Stimulated activated CD8-positive, alpha-beta memory T cell treated with anti-CD3 and anti-CD28 coated beads, Interleukin-4, amount 100 ng/mL, for 24 hours (primary cell): ENCODE measurements around the gene WNT10A.

Experiments
- DNase-seq: peaks from one replicate; pipeline ENCODE4 v3.0.0-alpha.2; 2020; ENCODE audit warnings: low read depth

WNT10A gene

DNA sequence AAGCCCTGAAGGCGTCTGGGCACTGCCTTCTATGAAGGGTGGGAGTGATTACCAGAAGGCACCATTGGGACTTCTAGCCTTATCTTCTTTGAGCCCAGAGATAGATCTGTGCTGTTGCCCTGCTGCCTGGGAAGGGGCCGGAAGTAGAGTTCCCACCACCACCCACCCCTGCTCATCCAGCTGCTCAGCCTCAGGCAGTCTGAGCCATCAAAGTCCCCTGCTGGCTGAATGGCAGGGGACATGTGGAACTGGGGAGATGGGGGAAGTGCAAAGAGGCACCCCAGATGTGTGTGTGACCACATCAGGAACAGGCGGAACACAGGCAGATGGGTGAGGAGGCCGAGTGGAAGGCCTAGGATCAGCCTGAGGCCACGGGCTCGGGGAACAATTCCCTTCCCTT, 3.3 kb upstream of the WNT10A start:
- DNase-seq, result no peak

DNA sequence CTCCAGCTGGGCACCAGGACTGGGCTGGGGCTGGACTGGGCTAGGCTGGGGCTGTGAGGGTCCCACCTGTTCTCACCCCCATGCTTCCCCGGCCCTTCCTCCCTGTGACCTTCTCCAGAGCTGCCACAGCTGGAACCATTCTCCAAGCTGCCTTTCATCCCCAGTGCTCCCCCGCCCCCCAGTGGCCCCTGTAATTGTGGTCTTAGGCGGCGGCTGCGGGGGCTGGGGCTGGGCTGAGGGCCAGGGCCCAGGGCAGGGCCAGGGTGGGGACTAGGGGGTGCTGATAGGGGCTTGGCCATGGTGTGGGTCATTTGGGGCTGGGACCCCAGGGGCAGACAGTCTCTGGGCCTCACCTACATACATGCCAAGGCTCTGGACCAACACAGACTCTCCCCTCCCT, 2.8 kb upstream of the WNT10A start:
- no peak for DNase-seq

DNA sequence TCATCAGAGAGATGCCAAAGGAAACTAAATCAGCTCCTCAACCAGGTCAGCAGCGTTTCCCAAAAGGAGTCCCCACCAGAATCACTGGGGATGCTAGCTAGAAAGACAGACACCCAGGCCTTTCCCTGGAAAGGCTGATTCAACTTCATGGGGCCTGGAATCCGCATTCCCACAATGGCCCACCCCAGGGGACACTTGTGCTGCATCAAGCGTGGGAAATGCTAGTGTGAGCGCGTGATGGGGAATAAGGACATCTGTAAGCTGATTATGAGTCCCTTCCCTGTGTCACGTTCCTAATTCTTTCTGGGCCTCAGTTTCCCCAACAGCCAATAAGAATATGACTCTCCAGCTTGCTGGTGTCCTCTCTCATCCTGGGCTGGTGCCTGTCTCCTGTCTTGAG, 2.2 kb upstream of the WNT10A start:
- DNase-seq, result no peak

DNA sequence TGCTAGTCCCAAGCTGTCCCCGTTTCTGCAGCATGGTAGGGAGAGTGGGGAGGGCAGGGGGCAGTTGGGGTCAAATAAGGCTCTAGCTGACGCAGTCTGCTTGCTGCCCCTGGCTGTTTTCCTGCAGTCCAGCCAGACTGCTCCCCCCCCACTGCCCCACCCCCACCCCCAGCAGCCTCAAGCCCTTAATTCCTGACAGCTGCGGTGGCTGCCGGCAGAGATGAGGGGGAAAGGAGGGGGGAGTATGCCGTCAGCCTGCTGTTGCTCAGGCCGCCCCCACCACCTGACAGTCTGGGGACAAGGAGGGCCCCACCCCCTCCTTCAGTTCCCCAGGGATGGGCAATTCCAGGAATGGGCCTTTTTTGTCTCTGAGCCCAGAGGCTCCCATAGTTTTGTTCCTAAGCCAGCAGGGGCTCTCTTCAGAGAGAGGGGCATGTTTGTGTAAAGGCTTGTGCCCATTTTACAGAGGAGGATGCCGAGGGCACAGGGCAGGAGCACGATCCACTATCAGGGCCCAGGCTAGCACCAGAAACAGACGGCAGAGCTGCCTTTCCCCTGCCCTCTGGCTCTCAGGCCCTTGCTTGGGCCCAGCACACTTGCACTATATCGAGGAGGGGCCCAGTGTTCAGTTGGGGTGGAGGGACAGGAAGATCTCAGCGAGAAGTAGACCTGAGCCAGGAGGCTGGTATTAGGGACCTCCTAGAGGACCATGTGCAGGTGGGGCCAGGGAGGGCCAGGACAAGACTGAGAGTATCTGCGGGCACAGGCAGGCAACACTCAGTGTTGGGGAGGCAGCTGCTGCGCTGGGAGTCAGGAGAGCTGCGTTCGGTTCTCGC, 1.5 kb upstream of the WNT10A start:
- DNase-seq, result no peak

DNA sequence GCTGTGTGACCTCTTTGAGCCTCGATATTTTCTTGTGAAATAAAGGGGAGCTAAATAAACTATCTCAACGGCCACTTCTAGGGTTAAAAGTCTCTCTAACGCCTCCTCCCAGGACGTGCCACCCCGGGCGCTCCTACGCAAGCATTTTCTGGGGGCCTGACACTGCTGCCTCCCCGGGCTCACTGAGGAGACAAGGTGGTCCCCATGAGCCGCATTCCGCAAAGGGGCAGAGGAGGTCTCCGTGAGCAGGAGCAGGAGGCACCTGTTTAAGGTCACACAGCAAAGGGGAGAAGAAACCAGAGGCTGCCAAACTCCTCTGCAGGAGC, 913 bp upstream of the WNT10A start:
- no peak for DNase-seq

DNA sequence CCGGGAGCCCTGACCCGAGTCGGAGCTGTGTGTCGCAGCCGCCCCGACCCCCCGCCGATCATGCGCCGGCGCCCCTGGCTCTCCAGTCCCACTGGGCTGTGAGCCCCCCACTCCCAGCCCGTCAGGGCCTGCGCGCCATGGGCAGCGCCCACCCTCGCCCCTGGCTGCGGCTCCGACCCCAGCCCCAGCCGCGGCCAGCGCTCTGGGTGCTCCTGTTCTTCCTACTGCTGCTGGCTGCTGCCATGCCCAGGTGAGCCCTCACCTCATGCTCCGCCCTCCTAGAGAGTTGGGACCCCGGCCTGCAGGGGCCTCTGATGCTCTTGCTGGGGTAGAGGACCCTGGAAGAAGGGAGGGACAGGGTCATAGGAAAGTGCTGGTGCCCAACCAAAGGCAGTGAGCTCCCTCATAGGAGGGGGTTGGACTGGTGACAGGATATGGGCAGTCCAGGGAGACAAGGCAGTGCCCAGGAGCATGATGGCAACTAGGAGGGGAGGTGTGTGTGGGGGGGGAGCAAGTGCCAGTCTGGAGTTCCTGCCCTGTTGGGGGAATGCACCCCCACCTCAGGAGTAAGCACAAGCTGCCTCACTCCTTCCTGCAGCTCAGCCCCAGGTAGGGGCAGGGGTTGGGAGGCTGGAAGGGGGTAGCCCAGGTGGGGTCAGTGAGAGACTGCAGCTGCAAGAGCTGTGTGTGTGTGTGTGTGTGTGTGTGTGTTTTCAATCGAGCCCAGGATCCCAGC, 375 bp downstream of the WNT10A start:
- DNase-seq, result no peak

DNA sequence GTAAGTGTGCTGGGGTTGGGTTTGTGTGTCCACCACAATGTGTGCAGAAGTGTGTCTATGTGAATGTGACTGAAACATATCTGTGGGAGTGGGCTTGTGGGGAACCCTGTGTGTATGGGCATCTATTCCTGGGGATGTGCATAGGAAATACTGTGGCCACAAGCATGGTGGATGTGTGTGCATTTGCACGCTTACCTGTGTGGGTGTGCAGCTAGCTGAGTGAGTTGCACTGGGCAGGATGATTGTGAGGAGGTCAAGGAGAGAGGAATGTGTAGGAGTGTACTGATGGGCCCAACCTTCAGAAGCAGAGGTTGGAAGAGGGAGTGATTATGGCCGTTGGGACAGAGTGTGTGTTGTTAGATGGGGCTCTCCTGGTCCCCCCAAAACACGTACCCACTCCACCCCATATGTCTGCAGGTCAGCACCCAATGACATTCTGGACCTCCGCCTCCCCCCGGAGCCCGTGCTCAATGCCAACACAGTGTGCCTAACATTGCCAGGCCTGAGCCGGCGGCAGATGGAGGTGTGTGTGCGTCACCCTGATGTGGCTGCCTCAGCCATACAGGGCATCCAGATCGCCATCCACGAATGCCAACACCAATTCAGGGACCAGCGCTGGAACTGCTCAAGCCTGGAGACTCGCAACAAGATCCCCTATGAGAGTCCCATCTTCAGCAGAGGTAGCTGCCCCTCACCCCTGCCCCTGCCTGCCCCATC, 1.2 kb downstream of the WNT10A start:
- DNase-seq, result no peak

DNA sequence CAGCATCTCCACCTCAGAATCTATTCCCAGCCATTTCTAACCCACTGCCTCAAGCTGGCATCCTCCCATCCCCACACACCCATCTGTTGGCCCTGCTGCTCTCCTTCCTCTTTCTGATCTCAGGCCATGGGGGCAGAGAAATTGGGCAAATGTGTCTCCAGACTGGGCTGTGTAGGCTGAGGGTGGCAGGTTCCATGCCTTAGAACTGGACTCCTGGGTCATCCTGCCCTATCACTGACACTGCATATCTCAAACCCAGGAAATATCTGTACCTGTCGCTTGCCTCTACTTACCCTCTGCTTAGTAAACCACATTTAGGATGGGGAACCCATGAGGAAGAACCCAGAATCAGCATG, 1.8 kb downstream of the WNT10A start:
- DNase-seq, result no peak

DNA sequence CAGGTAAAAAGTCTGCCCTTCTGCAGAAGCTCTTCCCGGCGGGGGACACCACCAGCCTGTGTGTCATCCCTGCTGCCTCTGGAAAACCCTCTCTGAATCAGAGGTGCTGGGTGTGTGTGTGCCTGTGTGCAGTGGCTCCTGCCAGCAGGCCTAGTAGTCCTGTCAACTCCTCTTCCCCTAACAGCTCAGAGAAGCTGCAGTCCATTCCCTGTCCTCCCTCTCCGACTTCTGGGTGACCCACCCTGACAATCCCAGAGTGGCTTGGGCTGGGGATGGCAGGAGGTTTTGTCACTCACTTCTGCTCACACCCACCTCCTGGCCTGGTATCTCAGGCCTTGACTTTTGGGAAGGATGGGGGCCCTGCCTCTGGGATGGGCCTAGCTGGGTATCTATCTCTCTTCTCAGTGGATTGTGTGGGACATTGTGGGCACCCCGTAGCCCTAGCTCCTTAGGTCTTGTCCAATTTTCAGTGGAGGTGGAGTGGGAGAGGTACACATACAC, 2.3 kb downstream of the WNT10A start:
- no peak for DNase-seq

DNA sequence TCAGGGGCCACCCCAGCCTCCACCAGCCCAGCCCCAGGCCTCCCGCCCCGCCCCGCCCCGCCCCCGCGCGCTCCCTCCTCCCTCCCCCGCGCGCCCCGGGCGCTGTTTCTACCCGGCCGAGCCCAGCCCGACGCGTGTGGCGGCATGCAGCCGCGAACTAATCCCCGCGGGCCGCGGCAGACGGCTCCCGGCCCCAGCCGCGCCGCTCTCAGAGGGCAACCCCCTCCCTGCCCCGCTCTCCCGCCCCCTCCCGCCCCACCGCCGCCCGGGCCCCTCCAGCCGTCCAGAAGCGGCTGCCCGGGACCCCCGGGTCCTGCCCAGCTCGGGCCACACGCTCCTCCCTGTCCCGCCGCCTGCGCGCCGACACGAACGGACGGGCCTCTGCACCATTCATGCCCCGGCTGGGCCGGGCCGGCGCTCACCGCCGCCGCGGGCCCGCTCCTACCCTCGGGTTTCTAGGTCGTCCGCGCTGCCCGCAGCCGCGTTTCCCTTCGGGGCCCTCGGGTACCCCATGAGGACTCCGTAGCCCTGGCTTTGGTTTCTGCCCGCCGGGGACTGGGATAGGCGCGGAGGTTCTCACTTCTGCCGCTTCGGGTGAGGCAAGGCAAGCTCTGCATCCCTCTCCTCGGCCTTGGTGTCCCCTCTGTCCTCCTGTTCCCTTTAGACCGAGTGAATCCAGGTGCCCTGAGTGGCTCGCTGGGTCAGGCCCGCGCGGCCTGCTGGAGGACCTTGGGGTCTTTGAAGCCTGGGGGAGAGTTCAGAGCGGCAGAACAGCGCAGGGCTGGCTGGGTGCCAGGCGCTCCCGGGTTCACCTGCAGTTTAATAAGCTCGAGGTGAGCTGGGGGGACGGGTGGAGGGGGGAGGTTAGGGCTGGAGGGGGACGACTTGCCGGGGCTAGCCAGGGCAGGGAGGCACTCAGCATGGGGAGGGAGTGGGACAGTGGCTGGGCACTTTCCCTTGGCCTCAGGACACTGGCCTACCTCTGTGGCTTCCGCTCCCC, 3.1 kb downstream of the WNT10A start:
- no peak for DNase-seq

DNA sequence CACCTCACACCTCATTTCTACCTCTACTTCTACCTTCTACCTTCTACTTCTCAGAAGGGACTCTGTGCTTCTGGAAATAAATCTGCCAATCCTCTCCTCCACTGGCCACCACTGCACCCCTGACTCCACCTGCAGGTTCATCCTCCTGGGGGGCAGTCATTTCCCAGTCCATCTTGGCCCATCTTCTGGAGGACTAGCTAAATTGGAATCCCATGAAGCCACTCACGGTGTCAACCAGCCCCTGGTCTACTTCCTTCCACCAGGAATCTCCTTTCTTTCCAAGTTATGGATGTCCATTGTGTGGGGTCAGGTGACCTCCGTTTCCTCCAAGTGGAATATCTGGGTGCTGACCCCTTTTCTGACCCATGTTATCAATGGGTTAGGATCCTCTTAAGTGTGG, 3.9 kb downstream of the WNT10A start:
- no peak for DNase-seq

DNA sequence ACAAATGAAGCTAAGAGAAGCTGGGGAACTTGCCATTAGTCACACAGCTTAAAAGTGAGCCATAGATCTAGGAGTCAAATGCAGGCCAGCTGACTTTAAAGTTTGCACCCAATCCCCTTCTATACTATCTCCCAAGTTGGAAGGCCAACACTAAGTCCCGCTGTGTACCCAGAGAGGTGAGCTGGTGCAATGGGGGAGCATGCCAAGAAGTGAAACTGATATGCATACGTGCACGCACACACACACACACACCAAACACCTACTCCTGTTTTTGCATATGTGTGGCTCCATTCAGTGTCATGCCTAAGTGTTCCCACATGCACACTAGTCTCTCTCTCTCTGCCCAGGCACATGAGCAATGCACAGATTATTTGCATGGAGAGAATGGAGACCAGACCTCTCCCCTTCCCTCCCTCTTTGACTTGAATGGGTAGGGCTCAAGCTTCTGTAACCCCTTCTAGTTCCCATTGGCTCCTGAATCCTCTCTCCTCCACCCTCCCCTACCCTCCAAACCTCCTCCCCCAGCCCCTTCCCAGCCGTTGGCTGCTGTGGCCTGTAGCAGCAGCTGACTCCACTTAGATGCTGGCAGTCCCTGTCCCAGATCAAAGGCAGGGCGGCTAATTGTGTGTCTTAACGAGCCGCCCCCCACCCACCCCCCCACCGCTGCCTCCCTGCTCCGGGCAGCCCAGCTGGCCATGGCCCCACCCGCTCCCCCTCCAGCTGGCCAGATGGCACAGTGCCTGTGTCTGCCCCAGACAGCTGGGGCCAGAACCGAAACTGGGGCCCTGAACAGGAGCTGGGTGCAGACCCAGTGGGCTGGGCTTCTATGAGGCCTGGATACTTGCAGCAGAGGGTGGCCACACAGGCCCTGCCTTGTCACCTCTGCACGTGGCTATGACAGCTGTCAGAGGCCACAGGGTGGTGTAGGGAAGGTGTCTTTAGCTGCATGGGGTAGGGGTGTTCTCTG, 5.6 kb downstream of the WNT10A start:
- no peak for DNase-seq

DNA sequence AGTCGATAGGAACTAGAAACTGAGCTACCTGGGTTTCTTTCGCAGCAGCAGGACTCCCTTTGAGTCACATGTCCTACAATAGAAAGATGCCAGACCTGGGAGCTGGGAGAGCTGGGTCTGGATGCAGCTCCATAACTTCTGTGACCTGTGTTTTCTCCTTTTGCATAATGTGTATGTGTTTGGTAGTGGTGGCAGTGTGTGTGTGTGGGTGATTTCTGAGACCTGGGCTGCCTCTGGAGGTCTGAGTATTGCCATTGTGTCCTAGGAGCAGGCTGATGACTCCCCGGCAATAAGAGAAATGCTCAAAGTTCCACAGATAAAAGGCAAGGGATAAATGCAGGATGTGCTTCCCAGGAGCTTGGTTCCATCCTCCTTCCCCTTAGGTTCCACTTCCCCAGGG, 6.4 kb downstream of the WNT10A start:
- no peak for DNase-seq

DNA sequence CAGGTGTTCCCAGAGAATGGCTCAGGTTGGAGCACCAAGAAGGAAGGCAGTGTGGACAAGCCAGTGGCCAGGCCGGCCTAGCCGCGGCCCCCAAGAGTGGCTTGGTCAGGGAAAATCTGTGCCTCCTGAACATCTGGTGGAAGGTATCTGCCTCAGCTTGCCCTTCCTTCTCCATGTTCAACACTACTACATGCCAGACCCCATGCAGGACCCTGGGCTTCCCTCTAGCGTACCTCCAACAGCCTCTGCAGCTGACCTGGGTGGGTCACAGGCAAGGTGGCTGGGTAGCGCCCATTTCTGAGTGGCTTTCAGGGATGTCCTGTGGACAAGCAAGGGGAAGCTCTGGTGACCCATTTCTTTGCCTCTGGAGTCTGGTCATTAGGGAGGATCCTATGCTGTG, 7.7 kb downstream of the WNT10A start:
- no peak for DNase-seq

DNA sequence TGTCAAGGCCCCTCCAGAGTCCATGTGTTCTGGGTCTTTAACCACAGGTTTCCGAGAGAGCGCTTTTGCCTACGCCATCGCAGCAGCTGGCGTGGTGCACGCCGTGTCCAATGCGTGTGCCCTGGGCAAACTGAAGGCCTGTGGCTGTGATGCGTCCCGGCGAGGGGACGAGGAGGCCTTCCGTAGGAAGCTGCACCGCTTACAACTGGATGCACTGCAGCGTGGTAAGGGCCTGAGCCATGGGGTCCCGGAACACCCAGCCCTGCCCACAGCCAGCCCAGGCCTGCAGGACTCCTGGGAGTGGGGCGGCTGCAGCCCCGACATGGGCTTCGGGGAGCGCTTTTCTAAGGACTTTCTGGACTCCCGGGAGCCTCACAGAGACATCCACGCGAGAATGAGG, 9.3 kb downstream of the WNT10A start:
- DNase-seq, result no peak

DNA sequence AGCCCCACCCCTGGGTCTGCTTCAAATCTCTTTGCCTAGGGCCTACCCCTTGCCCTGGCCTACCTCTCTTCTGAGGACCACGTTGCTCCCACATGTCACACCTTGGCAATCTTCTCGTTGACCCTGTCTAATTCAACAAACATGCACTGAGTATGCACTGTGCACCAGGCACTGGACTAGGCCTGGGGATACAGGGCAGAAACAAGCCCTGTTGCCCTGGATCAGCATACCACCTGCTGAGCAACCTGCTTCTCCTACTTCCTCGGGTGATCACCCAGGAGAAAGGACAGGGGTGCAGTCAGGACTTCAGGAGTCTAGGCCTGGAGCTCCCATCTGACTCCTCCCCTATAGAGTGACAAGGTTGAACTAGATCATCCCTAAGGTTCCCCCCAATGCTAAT, 9.7 kb downstream of the WNT10A start:
- no peak for DNase-seq

DNA sequence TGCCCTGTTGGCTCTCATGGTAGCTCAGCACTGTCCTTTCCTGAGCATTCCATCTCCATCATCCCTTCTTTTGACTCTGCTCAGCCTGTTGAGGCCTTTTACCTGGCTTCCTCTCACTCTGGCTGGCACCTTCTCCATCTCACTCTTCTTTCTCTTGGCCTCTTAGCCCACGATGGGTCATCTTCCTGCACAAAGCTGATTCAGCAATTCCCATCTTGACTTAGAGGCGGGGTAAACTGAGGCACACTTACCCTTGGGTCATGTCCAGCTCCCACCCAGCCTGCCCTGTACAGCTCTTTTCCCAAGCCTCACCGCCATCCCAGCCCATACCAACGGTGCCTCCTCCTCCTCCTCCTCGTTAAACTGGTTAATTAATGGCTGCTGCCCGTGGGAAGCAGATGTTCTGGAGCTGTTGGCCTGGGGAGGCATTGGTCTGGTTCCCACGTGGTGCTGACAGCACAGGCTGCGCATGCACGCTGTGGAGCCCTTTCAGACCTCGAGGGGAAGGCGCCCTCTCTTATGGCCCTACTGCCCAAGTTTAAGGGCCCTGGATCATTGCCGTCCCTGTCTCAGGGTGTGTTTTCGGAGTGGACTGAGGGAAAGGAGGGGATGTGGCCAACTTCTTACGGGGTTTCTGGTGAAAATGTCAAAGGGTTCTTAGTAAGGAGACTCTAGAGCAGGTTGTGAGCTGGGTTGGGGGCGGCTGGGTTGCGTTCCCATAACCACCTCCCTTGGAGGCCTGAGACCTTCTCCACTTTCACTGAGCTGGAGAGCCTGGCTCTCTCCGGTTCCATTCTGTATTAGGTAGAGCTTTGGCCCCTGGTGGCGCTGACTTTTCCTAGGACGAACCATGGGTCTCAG, 10.9 kb downstream of the WNT10A start:
- DNase-seq, result no peak

DNA sequence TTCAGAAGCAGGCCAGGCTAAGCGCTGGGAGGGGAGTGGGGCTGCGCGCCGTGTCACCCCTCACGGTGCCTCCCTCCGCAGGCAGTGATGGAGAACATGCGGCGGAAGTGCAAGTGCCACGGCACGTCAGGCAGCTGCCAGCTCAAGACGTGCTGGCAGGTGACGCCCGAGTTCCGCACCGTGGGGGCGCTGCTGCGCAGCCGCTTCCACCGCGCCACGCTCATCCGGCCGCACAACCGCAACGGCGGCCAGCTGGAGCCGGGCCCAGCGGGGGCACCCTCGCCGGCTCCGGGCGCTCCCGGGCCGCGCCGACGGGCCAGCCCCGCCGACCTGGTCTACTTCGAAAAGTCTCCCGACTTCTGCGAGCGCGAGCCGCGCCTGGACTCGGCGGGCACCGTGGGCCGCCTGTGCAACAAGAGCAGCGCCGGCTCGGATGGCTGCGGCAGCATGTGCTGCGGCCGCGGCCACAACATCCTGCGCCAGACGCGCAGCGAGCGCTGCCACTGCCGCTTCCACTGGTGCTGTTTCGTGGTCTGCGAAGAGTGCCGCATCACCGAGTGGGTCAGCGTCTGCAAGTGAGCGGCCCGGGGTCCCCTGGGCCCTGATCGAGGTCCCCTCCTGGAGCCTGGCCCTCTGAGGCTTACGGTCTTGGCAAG, 12.2 kb downstream of the WNT10A start:
- DNase-seq, result peak; percentile 71
